SH-SY5Y (cell line): Measurements from ENCODE around the gene CC2D1A.

Experiments
- GATA2 ChIP-seq: IDR thresholded peaks from 2 replicates; pipeline ENCODE4 v1.6.1; 2011; ENCODE audit warnings: mild to moderate bottlenecking, low read depth, low read length
- GATA3 ChIP-seq: IDR thresholded peaks from 2 replicates; pipeline ENCODE4 v1.6.1; 2011; ENCODE audit warnings: low read depth, mild to moderate bottlenecking, low read length, moderate library complexity

The CC2D1A gene

DNA sequence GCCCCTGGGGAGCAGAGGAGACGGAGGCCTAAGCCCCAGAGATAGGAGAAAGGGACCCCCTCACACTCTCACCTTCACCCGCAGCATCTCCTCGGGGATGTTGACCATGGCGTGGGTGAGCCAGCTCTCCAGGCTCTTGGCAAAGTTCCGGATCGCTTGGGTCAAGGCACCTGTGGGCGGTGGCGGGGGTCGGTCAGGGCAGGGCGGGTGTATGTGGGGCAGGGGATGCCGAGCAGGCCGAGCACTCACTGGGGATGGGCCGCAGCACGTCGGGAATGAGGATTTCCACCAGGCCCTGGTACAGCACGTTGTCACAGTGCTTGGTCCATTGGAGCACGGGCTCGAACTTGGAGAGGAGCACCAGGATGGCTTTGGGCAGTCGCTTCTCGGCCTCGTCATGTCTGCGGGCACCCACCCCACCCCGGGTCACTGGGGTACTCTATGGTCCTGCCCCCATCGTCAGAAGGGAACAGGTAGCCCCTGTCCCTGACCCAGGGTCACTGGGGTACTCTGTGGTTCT, 59.4 kb downstream of the CC2D1A start:
- TF ChIP-seq GATA3 (no peak), GATA2 (no peak)

DNA sequence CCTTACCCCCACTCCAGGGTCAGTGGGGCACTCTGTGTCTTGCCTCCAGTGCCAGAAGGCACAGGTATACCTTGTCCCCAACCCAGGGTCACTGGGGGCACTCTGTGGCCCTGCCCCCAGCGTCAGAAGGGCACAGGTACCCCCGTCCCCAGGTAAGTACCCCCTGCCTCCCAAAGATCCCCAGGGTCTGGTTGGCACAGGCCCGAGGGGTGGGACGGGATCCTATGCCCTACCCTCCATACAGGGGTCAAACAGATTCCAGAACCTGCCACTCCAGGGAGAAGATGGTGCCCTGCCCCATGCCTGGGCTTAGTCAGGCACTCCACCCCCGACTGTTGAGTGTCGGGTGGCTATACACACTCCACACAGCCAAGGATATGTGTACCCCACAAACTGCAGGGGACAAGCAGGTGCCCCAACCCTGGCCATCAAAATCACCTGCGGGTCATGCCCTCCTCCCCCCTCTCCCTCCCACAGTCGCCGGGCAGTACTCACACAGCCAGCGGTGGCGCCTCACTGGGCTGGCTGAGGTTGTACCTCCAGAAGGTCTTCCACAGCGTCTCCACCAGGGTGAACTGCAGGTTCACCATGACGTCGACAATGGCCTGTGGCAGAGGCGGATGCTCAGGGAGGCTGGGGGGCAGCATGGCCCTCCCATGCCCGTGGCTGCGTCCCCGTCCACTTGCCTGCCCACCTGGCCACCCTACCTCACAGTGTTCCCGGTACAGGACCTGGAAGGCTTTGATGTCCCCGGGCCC, 60.1 kb downstream of the CC2D1A start:
- no peak for TF ChIP-seq GATA3
- TF ChIP-seq GATA2, result no peak

DNA sequence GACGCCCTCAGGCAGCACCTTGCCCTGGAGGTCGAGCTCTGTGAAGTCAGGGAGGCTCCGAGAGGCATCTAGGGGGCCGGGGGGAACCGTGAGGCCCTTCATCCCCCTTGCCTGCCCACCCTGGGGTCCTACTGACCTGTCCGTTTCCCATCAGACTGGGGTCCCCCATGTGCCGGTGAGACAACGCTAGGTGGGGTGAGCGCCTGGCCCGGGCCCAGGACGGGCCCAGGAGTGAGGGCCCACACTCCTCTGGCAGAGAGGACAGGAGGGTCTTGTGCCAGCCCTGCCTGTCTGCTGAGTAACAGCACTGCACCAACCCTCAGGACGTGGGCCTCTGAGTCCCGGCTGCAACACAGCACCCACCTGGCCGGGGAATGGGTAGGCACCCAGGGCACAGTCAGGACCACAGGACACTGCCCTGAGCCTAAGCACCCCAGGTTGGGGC, 60.7 kb downstream of the CC2D1A start:
- TF ChIP-seq GATA3, result no peak
- TF ChIP-seq GATA2, result no peak

DNA sequence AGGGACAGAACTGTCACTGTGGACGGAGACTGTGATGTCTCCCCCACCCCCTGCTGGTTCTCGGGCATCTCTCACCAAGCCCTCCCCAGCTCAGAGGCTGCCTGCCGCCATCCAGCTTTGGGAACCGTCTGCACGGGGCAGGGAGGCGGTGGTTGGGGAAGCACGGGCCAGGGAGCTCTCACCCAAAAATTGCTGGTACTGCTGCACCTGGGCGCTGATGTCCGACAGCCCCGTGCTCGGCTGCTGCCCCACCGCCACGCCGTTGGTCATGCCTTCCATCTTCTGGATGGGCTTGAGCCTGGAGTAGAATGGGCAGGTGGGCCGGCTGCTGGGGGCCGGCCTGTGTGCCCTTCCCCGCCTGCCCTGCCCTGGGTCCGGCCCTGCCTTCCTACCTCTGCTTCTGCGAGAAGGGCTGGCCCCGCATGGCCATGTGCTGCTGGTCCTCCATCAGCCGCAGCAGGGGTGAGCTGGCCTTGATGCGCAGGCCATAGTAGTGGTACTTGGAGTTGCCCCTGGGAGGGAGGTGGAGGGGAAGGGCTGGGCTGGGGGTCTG, 62.5 kb downstream of the CC2D1A start:
- TF ChIP-seq GATA2 (no peak), GATA3 (no peak)

DNA sequence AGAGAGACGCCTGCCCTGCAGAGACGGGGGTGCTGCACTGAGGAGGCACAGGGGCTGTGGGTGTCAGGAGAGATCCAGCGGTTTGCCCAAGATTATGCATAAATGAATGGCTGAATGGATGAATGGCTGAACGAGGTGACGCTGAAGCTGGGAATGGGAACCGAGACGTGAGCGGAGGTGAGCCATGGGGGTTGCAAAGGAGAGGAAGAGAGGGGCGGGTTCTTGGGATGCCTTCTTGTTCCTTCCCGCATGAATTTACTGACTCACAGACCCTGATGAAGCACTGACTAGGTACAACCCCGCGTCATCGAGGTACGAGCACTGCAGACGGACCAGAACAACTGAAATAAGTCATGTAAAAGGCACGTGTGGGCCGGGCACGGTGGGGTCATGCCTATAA, 63.0 kb downstream of the CC2D1A start:
- TF ChIP-seq GATA3, result no peak
- TF ChIP-seq GATA2, result no peak

DNA sequence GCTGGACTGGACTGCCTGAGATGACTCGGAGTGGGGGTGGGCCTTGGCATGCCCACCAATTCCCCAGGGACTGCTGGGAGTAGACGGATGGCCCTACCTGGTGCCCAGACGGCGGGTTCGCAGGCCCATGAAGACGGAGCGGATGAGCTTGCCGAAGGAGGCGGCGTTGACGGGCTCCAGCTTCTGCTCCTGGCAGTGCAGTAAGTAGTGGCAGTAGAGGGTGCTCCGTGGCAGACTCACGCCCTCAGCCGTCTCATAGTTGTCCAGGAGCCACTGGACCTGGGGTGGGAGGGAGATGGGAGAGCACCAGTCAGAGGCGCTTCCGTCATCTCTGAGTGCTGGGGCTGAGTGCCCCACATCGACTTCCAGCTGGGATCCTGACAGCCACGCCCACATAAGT, 63.9 kb downstream of the CC2D1A start:
- no peak for TF ChIP-seq GATA3
- TF ChIP-seq GATA2, result no peak

DNA sequence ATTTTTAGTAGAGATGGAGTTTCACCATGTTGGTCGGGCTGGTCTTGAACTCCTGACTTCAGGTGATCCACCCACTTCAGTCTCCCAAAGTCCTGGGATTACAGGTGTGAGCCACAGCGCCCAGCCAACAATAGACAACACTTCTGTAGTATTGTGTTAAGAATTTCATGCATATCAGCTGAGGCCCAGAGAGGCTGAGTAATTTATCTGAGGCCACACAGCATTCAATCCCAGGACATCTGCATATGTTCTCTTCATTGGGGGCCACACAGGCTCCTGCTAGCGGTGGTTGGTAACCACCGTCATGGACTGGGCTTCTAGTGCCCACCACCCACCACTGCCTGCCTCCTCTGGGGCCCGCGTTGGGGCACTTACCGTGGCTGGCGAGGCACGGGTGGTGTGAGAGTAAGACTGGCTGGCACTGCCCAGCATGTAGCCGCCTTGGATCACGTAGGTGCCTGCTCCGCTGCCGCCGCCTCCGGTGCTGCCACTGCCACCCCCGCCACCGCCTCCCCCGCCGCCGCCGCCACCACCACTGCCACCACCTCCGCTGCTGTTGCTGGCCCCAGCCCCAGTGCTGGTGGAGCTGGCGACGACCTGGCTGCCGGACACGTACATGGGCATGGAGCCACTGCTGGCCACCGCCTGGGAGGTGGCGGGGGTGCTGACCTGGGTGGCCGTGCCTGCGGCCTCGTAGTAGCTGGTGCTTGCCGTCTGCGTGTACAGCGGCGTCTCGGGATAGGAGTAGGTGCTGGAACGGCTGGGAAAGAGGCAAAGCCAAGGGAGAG, 66.6 kb downstream of the CC2D1A start:
- TF ChIP-seq GATA3, result no peak
- TF ChIP-seq GATA2, result no peak

DNA sequence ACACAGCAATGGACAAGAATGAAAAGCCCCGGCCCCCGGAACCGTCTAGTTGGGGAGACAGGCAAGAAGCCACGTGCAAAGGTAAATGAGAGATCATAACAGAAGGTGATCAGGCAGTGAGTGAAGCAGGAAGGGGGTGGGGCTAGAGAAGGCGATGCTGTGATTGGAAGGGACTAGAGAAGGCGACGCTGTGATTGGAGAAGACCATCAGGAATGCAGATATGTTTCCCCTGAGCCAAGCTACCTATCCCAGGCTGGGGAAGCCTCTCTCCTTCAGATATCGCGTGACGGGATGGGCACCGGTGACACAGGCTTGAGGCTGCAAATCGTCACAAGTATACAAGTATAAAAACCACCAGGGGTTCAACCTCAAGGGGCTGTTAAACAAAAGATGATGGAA, 68.1 kb downstream of the CC2D1A start:
- TF ChIP-seq GATA2, result no peak
- TF ChIP-seq GATA3, result no peak

DNA sequence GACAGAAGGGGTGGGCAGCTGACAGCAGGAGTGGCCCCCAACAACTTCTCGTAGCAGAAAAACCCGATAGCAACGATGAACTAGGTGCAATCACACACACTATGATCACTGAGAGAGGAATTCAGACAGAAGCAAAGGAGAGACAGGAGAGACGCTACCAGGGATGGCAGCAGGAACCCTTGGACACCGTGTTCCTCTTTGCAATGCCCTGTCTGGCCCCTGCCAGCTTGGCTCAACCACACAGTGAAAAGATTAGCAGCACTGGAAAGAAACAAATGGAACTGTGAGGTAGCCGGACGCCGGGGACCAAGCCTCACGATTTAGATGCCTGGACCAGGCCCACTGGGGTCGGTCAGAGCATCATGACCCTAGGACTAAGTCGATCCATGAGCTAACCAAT, 69.9 kb downstream of the CC2D1A start:
- TF ChIP-seq GATA2, result no peak

DNA sequence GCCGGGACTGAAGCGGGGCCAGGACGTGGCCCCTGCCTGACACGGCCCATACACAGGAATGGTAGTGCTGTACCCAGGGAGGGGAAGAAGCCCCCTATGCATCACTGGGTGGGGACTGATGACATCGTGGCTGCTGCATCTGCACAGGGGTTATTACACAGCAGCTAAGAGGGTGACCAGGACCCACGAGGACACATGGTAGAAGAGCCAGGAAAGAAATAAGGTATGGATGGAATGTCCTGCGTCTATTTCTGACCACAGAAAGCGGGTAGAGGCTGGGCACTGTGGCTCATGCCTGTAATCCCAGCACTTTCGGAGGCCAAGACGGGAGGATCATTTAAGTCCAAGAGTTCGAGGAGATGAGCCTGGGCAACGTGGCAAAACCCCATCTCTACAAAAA, 70.4 kb downstream of the CC2D1A start:
- no peak for TF ChIP-seq GATA3
- TF ChIP-seq GATA2, result no peak

DNA sequence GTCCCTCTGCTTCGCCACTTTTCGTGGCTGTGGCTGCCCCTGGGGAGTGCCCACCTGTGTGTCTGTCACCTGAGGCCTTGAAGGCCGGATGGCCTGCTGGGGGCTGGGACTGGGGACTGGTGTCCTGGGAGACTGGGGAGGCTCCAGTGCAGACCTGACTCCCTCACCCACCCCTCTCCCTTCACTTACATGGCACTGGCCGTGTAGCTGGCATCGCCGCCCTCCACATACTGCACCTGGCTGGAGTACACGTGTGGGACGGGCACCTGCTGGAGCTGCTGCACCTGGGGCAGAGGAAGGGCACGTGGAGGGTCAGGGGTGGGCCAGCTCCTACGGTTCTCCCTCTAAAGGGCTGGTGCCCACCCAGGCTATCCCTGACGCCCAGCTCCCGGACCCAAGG, 71.8 kb downstream of the CC2D1A start:
- TF ChIP-seq GATA3 (no peak), GATA2 (no peak)

DNA sequence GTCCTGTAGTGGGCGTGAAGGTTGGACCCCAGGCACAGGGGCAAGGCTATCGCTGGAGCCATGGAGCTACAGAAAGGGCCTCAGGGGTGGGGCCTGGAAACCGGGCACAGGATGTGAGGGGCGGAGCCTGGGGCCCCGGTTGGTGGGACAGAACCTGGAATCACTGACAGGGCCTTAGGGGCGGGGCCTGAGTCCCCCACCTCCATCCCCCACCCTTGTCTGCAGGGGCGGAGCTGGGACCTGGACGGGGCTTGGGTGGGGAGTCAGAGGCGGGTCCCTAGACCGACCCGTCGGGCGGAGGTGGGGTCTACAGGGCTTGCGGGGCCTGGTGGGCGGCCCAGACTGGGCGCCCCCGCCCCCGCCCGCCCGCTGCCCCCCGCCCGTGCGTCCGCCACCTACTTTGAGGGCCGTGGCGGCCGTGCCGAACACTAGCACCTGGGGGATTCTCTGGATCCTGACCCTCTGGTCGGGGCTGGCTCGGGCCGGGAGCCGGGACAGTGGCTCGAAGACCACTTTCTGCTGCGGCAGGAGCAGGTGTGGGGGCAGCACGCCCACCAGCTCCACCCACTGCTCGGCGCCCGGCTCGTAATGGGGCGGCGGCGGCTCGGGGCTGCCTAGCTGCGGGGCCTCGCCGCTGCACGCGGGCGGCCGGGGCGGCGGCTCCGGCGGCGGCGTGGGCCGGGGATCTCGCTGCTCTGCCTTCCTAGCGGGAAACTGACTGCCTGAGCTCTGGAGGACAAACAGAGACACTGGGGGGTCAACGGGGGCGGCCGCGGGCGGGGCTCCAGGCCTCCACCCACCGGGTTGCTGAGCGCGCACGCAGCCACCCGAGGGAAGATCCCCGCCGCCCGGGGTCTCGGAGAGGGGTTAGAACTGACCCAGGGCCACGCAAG, 72.6 kb downstream of the CC2D1A start:
- TF ChIP-seq GATA3 (no peak), GATA2 (no peak)

DNA sequence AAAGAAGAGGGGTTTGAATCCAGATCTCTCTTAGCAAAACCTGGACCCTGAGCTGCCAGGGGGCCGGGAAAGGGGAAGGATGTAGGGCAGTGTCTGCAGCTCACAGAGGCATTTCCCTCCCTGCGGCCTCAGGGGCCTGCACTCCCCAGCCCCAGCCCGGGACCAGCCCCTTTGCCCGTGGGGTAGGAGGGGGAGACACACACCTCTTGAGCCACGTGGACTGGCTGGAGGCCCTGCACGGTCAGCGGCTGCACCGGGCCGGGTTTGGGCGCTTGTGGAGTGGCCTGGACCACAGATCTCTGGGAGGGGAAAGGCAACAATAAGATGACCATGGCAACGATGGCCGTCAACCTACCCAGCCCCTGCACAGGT, 73.2 kb downstream of the CC2D1A start:
- no peak for TF ChIP-seq GATA3
- TF ChIP-seq GATA2, result no peak

DNA sequence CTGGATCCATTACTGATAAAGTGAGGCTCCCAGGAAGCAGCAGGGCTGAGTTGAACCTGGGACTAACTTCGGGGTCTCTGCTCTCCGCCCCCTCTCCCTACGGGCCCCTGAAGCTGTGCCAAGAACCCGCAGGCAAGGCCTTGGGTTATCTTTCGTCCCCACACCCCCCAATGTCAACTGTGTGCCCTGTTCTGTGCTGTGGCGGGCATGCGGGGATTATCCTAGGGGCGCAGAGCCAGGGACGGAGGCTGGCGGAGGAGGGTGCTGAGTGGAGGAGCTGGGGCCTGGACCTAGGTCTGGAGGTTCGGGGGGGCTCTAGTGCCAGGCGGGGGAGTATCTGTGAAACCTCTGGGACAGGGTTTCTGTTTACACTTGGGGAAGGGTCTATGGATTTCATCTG, 73.7 kb downstream of the CC2D1A start:
- TF ChIP-seq GATA3, result no peak
- no peak for TF ChIP-seq GATA2
